Hepatocyte (in vitro differentiated cells): ENCODE measurements around the gene TRMT11. TPM values are rescaled to one million over a fixed set of nuclear protein-coding genes. Genes with fewer than 3 reads are reported as not detected.

Source experiments
- DNase-seq: peaks from one replicate; pipeline ENCODE4 v3.0.0-alpha.2; 2016; ENCODE audit warnings: low spot score
- H2AFZ ChIP-seq: fragments of 200-600 bp; sonication (generic); 2 replicates; pipeline ENCODE4 v1.6.0; 2016; ENCODE audit warnings: antibody characterized with exemption, mild to moderate bottlenecking
- H3K27ac ChIP-seq: fragments of 200-600 bp; sonication (generic); 2 replicates; pipeline ENCODE4 v1.5.1; 2016; ENCODE audit warnings: mild to moderate bottlenecking
- H3K27me3 ChIP-seq: fragments of 200-600 bp; sonication (generic); 2 replicates; pipeline ENCODE4 v1.6.1; 2016
- H3K36me3 ChIP-seq: fragments of 200-600 bp; sonication (generic); replicated peaks from 2 replicates; pipeline ENCODE4 v1.5.1; 2016; ENCODE audit warnings: low read depth; ENCODE audit not compliant: insufficient read depth
- H3K4me1 ChIP-seq: fragments of 200-600 bp; sonication (generic); 2 replicates; pipeline ENCODE4 v1.5.1; 2016; ENCODE audit warnings: mild to moderate bottlenecking, moderate library complexity; ENCODE audit not compliant: insufficient read depth
- H3K4me2 ChIP-seq: fragments of 200-600 bp; sonication (generic); 2 replicates; pipeline ENCODE4 v1.6.0; 2016
- H3K4me3 ChIP-seq: fragments of 200-600 bp; sonication (generic); 2 replicates; pipeline ENCODE4 v1.5.1; 2016; ENCODE audit warnings: mild to moderate bottlenecking
- H3K79me2 ChIP-seq: fragments of 200-600 bp; sonication (generic); 2 replicates; pipeline ENCODE4 v1.6.0; 2017; ENCODE audit warnings: mild to moderate bottlenecking
- H3K9me2 ChIP-seq: fragments of 200-600 bp; sonication (generic); replicated peaks from 2 replicates; pipeline ENCODE4 v1.6.0; 2017; ENCODE audit warnings: mild to moderate bottlenecking; ENCODE audit not compliant: insufficient read depth
- H3K9me3 ChIP-seq: fragments of 200-600 bp; sonication (generic); 2 replicates; pipeline ENCODE4 v1.5.1; 2016; ENCODE audit warnings: low read depth, mild to moderate bottlenecking
- H4K20me1 ChIP-seq: fragments of 200-600 bp; sonication (generic); 2 replicates; pipeline ENCODE4 v1.6.0; 2016; ENCODE audit warnings: mild to moderate bottlenecking; ENCODE audit not compliant: insufficient read depth, poor library complexity, severe bottlenecking
- EZH2 ChIP-seq: fragments of 200-600 bp; sonication (generic); IDR thresholded peaks from 2 replicates; pipeline ENCODE4 v1.6.1; 2016; ENCODE audit warnings: antibody characterized with exemption, mild to moderate bottlenecking, borderline replicate concordance
- EZH2phosphoT487 ChIP-seq: fragments of 200-600 bp; sonication (generic); IDR thresholded peaks from one replicate; pipeline ENCODE4 v1.6.1; 2018; ENCODE audit warnings: antibody characterized with exemption, mild to moderate bottlenecking, low read depth, moderate library complexity; ENCODE audit not compliant: unreplicated experiment, severe bottlenecking
- WGBS: methylation state at CpG from one replicate; pipeline ENCODE4 v1.1.6; 2016; ENCODE audit warnings: low lambda C conversion rate; ENCODE audit errors: missing lambda C conversion rate; 5-methylcytosine and 5-hydroxymethylcytosine counted together
- polyA plus RNA-seq: library from polyadenylated mRNA; unstranded; fragments of >200 nt; fragmentation: Nextera tagmentation; extraction: Ambion mirVana; gene quantifications from 2 replicates; pipeline ENCODE4 v1.2.1, GENCODE V29; 2016
- total RNA-seq: library from RNA; depleted of rRNA; stranded (reverse); fragments of >200 nt; gene quantifications from 2 replicates; pipeline ENCODE4 v1.2.3, GENCODE V29; 2014
- TF ChIP-seq, protein P1 (sequence below): fragments of 200-600 bp; sonication (generic); IDR thresholded peaks from 2 replicates; pipeline ENCODE4 v1.5.1; 2016; ENCODE audit warnings: antibody characterized with exemption, mild to moderate bottlenecking; ENCODE audit not compliant: poor library complexity

Gene TRMT11
- total and polyA plus RNA-seq, 2 experiments from 2014 or later: 18.6 to 27.6 TPM

- no peaks in the 10 kb centered on the region for H3K36me3 ChIP-seq
- no peaks in the 10 kb centered on the region for H3K4me1 ChIP-seq
- no peaks in the 10 kb centered on the region for H3K9me2 ChIP-seq
- 86% methylated on average over 3 of the region's 3 CpGs for whole genome bisulfite sequencing
- H3K27me3 ChIP-seq: no peaks in the 10 kb centered on the region
- H3K4me2 ChIP-seq: no peak overlapping the region
- no peak overlapping the region for H2AFZ ChIP-seq
- no peaks in the 10 kb centered on the region for H3K79me2 ChIP-seq
- H3K9me3 ChIP-seq: no peaks in the 10 kb centered on the region
- TF ChIP-seq, protein P1, sequence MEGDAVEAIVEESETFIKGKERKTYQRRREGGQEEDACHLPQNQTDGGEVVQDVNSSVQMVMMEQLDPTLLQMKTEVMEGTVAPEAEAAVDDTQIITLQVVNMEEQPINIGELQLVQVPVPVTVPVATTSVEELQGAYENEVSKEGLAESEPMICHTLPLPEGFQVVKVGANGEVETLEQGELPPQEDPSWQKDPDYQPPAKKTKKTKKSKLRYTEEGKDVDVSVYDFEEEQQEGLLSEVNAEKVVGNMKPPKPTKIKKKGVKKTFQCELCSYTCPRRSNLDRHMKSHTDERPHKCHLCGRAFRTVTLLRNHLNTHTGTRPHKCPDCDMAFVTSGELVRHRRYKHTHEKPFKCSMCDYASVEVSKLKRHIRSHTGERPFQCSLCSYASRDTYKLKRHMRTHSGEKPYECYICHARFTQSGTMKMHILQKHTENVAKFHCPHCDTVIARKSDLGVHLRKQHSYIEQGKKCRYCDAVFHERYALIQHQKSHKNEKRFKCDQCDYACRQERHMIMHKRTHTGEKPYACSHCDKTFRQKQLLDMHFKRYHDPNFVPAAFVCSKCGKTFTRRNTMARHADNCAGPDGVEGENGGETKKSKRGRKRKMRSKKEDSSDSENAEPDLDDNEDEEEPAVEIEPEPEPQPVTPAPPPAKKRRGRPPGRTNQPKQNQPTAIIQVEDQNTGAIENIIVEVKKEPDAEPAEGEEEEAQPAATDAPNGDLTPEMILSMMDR: no peak
- TF ChIP-seq EZH2phosphoT487: no peak
- DNase-seq: no peak
- H3K27ac ChIP-seq: no peak overlapping the region
- H3K4me3 ChIP-seq: no peak overlapping the region
- no peaks in the 10 kb centered on the region for H4K20me1 ChIP-seq
These were observed 7.2 kb upstream of the TRMT11 start for GRCh38 chr6:125979101-125979500.

GRCh38 chr6:125981571-125982185, 4.7 kb upstream of the TRMT11 start:
- Histone ChIP-seq H3K9me3 (no peaks in the 10 kb centered on the region), H3K4me2 (no peak overlapping the region), H3K79me2 (peaks cover 5% of the 10 kb centered on the region), H3K27ac (no peak overlapping the region), H3K36me3 (no peaks in the 10 kb centered on the region), H3K4me3 (no peak overlapping the region), H3K27me3 (no peaks in the 10 kb centered on the region), H3K4me1 (peaks cover 9% of the 10 kb centered on the region), H4K20me1 (no peaks in the 10 kb centered on the region), H2AFZ (no peak overlapping the region), H3K9me2 (no peaks in the 10 kb centered on the region)
- DNase-seq: no peak
- no peak for TF ChIP-seq EZH2phosphoT487
- TF ChIP-seq EZH2: no peak
- TF ChIP-seq, protein P1: no peak
- 85% methylated on average over 2 of the region's 2 CpGs for WGBS

DNA sequence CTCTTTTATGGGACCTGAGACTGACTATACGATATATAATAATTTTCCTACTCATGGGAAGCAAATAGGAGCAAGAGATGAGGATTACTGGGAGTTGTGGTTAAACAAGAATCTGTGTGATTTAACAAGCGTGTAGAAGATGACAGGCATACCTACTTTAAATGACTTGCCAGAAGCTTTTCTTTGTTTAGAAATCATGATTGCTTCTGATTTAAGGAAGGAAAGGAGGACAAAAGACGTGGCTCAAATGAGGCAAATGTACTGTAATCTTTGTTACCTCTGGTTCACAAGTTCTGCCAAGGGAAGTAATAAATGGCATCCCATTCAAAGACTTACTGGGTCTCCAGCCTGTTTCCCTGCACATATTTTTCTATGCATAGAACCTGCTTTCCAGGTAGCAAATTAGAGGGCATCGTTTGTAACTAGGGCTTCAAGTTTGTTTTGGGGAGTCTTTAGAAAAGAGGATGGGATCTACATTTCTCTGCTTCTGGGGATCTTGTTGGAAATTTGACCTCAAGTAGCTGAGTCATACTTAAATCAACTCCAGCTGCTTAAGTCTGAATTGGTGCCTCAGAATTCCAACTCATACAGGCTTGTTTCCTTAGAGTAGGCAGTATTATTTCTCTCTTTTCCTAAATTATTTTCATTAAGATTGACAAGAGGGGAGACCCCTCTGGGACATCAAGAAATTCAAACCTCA, 2.9 kb upstream of the TRMT11 start:
- Histone ChIP-seq H3K9me2 (no peaks in the 10 kb centered on the region), H3K27me3 (no peaks in the 10 kb centered on the region), H3K36me3 (no peaks in the 10 kb centered on the region), H2AFZ (no peak overlapping the region), H3K4me3 (no peak overlapping the region), H3K4me1 (peaks cover 16% of the 10 kb centered on the region), H3K27ac (peak overlapping the region; percentile 24), H3K9me3 (no peaks in the 10 kb centered on the region), H4K20me1 (no peaks in the 10 kb centered on the region), H3K79me2 (peaks cover 21% of the 10 kb centered on the region), H3K4me2 (no peak overlapping the region)
- TF ChIP-seq EZH2phosphoT487 (no peak), EZH2 (no peak)
- TF ChIP-seq, protein P1: no peak
- WGBS: 64% methylated on average over 4 of the region's 4 CpGs
- no peak for DNase-seq
